H1 (cell line): ENCODE data around the gene NARS2.

ENCODE experiments used
- ATF3 ChIP-seq: IDR thresholded peaks from 2 replicates; pipeline ENCODE4 v1.6.1; 2011; ENCODE audit warnings: low read depth, mild to moderate bottlenecking, low read length; ENCODE audit not compliant: insufficient read depth
- CTCF ChIP-seq, 3 experiments: IDR thresholded peaks; 1 replicate in 2 of 3; 2 replicates in 1 of 3; pipeline versions ENCODE4 v1.5.1 to v1.6.1; 2011; ENCODE audit warnings: low read length in 3 of 3, mild to moderate bottlenecking in 3 of 3, inconsistent platforms in 2 of 3, low read depth in 1 of 3, moderate library complexity in 1 of 3; ENCODE audit not compliant: insufficient read depth in 1 of 3; ENCODE audit errors: control extremely low read depth in 1 of 3
- EZH2 ChIP-seq: fragments of 200-600 bp; sonication (generic); IDR thresholded peaks from 2 replicates; pipeline ENCODE4 v1.7.1; 2012; ENCODE audit warnings: low read depth, mild to moderate bottlenecking, moderate library complexity, low read length, inconsistent platforms; ENCODE audit not compliant: severe bottlenecking
- MAX ChIP-seq: IDR thresholded peaks from 2 replicates; pipeline ENCODE4 v1.6.1; 2012; ENCODE audit warnings: inconsistent platforms

GRCh38 chr11:78478536-78478935, 96.1 kb downstream of the NARS2 start:
- TF ChIP-seq CTCF (IDR thresholded peaks at IDR 0.05; ENCODE audit: control extremely low read depth in 1 of 3, insufficient read depth in 1 of 3, low read depth in 1 of 3, low read length in 3 of 3) (no peak), MAX (no peak), EZH2 (no peak), ATF3 (no peak)
